ENCODE data around the gene C1orf174.
A peak's percentile ranks its signal among the peaks of the same experiment; 100 is the strongest.

Gene C1orf174

GRCh38 chr1:3895951-3896325 is 4.1 kb downstream of the C1orf174 start:
- DNase-seq (ENCODE audit: low spot score in 2 of 2) (no peak), ATAC-seq (no peak)
- Mint-ChIP-seq H3K36me3 (peaks cover 34% of the 10 kb centered on the region), H3K9me3 (peaks cover 3% of the 10 kb centered on the region), H3K4me3 (no peak overlapping the region), H3K27ac (peak overlapping the region; percentile 10), H3K4me1 (peaks cover 36% of the 10 kb centered on the region)

- peaks cover 36% of the 10 kb centered on the region for H3K36me3 Mint-ChIP-seq
- H3K4me3 Mint-ChIP-seq = no peak overlapping the region
- peak overlapping the region; percentile 10 for H3K27ac Mint-ChIP-seq
- DNase-seq (ENCODE audit: low spot score in 2 of 2) (no peak), ATAC-seq (no peak)
- peaks cover 3% of the 10 kb centered on the region for H3K9me3 Mint-ChIP-seq
- peaks cover 42% of the 10 kb centered on the region for H3K4me1 Mint-ChIP-seq
Observed at GRCh38 chr1:3895279-3895950, 4.7 kb downstream of the C1orf174 start.

- H3K4me3 Mint-ChIP-seq = no peak overlapping the region
- no peak for DNase-seq (ENCODE audit: low spot score in 2 of 2)
- peak overlapping the region; percentile 10 for H3K27ac Mint-ChIP-seq
- H3K9me3 Mint-ChIP-seq = peaks cover 3% of the 10 kb centered on the region
- no peak for ATAC-seq
- peaks cover 47% of the 10 kb centered on the region for H3K4me1 Mint-ChIP-seq
- peaks cover 39% of the 10 kb centered on the region for H3K36me3 Mint-ChIP-seq
Observed at GRCh38 chr1:3894626-3895278, 5.3 kb downstream of the C1orf174 start.

GRCh38 chr1:3893190-3893589 is 6.9 kb downstream of the C1orf174 start:
- peaks cover 36% of the 10 kb centered on the region for H3K4me1 Mint-ChIP-seq
- ATAC-seq = no peak
- no peak overlapping the region for H3K4me3 Mint-ChIP-seq
- peaks cover 55% of the 10 kb centered on the region for H3K36me3 Mint-ChIP-seq
- no peak for DNase-seq (ENCODE audit: low spot score in 2 of 2)
- H3K9me3 Mint-ChIP-seq = peaks cover 3% of the 10 kb centered on the region
- no peak overlapping the region for H3K27ac Mint-ChIP-seq

GRCh38 chr1:3892748-3893147 is 7.3 kb downstream of the C1orf174 start:
- DNase-seq (ENCODE audit: low spot score in 2 of 2) (no peak), ATAC-seq (no peak)
- H3K36me3 Mint-ChIP-seq = peaks cover 59% of the 10 kb centered on the region
- H3K4me1 Mint-ChIP-seq = peaks cover 36% of the 10 kb centered on the region
- no peak overlapping the region for H3K27ac Mint-ChIP-seq
- no peak overlapping the region for H3K4me3 Mint-ChIP-seq
- H3K9me3 Mint-ChIP-seq = peaks cover 3% of the 10 kb centered on the region

- ATAC-seq (no peak), DNase-seq (ENCODE audit: low spot score in 2 of 2) (no peak)
- H3K4me3 Mint-ChIP-seq = no peak overlapping the region
- no peaks in the 10 kb centered on the region for H3K9me3 Mint-ChIP-seq
- H3K4me1 Mint-ChIP-seq = peaks cover 27% of the 10 kb centered on the region
- peak overlapping the region; percentile 37 for H3K27ac Mint-ChIP-seq
- peaks cover 73% of the 10 kb centered on the region for H3K36me3 Mint-ChIP-seq
Observed at GRCh38 chr1:3891329-3891865, 8.7 kb downstream of the C1orf174 start.

GRCh38 chr1:3890389-3891328 is 9.4 kb downstream of the C1orf174 start:
- ATAC-seq (peak; percentile 84), DNase-seq (ENCODE audit: low spot score in 2 of 2) (no peak)
- Mint-ChIP-seq H3K27ac (no peak overlapping the region), H3K4me1 (peaks cover 21% of the 10 kb centered on the region), H3K4me3 (peak overlapping the region; percentile 50), H3K9me3 (no peaks in the 10 kb centered on the region), H3K36me3 (peaks cover 77% of the 10 kb centered on the region)

GRCh38 chr1:3889936-3890335 is 10.1 kb downstream of the C1orf174 start:
- peaks cover 77% of the 10 kb centered on the region for H3K36me3 Mint-ChIP-seq
- peak overlapping the region; percentile 50 for H3K4me3 Mint-ChIP-seq
- H3K4me1 Mint-ChIP-seq = peaks cover 23% of the 10 kb centered on the region
- no peak for DNase-seq (ENCODE audit: low spot score in 2 of 2)
- H3K9me3 Mint-ChIP-seq = no peaks in the 10 kb centered on the region
- H3K27ac Mint-ChIP-seq = no peak overlapping the region
- ATAC-seq = peak; percentile 67

GRCh38 chr1:3888301-3888700 is 11.8 kb downstream of the C1orf174 start:
- no peaks in the 10 kb centered on the region for H3K9me3 Mint-ChIP-seq
- DNase-seq (ENCODE audit: low spot score in 2 of 2) (no peak), ATAC-seq (no peak)
- H3K27ac Mint-ChIP-seq = no peak overlapping the region
- peaks cover 75% of the 10 kb centered on the region for H3K36me3 Mint-ChIP-seq
- no peak overlapping the region for H3K4me3 Mint-ChIP-seq
- H3K4me1 Mint-ChIP-seq = peaks cover 29% of the 10 kb centered on the region

- no peak overlapping the region for H3K27ac Mint-ChIP-seq
- H3K9me3 Mint-ChIP-seq = no peaks in the 10 kb centered on the region
- peaks cover 68% of the 10 kb centered on the region for H3K36me3 Mint-ChIP-seq
- no peak for ATAC-seq
- no peak for DNase-seq (ENCODE audit: low spot score in 2 of 2)
- H3K4me1 Mint-ChIP-seq = peaks cover 23% of the 10 kb centered on the region
- H3K4me3 Mint-ChIP-seq = no peak overlapping the region
Observed at GRCh38 chr1:3886691-3887090, 13.4 kb downstream of the C1orf174 start.

- H3K9me3 Mint-ChIP-seq = no peaks in the 10 kb centered on the region
- H3K4me3 Mint-ChIP-seq = no peak overlapping the region
- ATAC-seq (no peak), DNase-seq (ENCODE audit: low spot score in 2 of 2) (no peak)
- peaks cover 68% of the 10 kb centered on the region for H3K36me3 Mint-ChIP-seq
- H3K27ac Mint-ChIP-seq = no peak overlapping the region
- H3K4me1 Mint-ChIP-seq = peaks cover 28% of the 10 kb centered on the region
Observed at GRCh38 chr1:3886106-3886670, 13.9 kb downstream of the C1orf174 start.

GRCh38 chr1:3885611-3886010 is 14.5 kb downstream of the C1orf174 start:
- Mint-ChIP-seq H3K4me1 (peaks cover 24% of the 10 kb centered on the region), H3K27ac (no peak overlapping the region), H3K36me3 (peaks cover 63% of the 10 kb centered on the region), H3K4me3 (no peak overlapping the region), H3K9me3 (no peaks in the 10 kb centered on the region)
- DNase-seq (ENCODE audit: low spot score in 2 of 2) = no peak
- no peak for ATAC-seq

- no peak for DNase-seq (ENCODE audit: low spot score in 2 of 2)
- peaks cover 19% of the 10 kb centered on the region for H3K4me1 Mint-ChIP-seq
- no peak for ATAC-seq
- H3K27ac Mint-ChIP-seq = peak overlapping the region; percentile 71
- no peaks in the 10 kb centered on the region for H3K9me3 Mint-ChIP-seq
- no peak overlapping the region for H3K4me3 Mint-ChIP-seq
- peaks cover 56% of the 10 kb centered on the region for H3K36me3 Mint-ChIP-seq
Observed at GRCh38 chr1:3884966-3885365, 15.1 kb downstream of the C1orf174 start.

GRCh38 chr1:3883194-3883925 is 16.7 kb downstream of the C1orf174 start:
- DNase-seq (ENCODE audit: low spot score in 2 of 2) (no peak), ATAC-seq (peak; percentile 83)
- Mint-ChIP-seq H3K4me3 (peak overlapping the region; percentile 28), H3K27ac (peak overlapping the region; percentile 60), H3K36me3 (peaks cover 54% of the 10 kb centered on the region), H3K4me1 (peaks cover 14% of the 10 kb centered on the region), H3K9me3 (no peaks in the 10 kb centered on the region)

Data from stimulated activated effector memory CD8-positive, alpha-beta T cell treated with anti-CD3 and anti-CD28 coated beads, Interleukin-12 subunit alpha, Interleukin-12 subunit beta, amount 100 ng/mL, for 72 hours (primary cell).